HepG2 (cell line): ENCODE measurements around the gene SNAP23. TPM values are rescaled to one million over a fixed set of nuclear protein-coding genes. Genes with fewer than 3 reads are reported as not detected.
A peak's percentile ranks its signal among the peaks of the same experiment; 100 is the strongest.

ENCODE experiments used
- DMAP1 ChIP-seq: IDR thresholded peaks from 2 replicates; pipeline ENCODE4 v1.6.1; 2016
- DNMT3B ChIP-seq: conservative IDR thresholded peaks from 2 replicates; pipeline ENCODE4 v1.6.1; 2016; ENCODE audit warnings: missing biosample characterization, control low read depth
- JUNB ChIP-seq: sonication (generic); formaldehyde crosslinking; IDR thresholded peaks from 2 replicates; pipeline ENCODE4 v1.8.0; 2022; ENCODE audit warnings: missing genetic modification reagents, mild to moderate bottlenecking, borderline replicate concordance
- KLF9 ChIP-seq: IDR thresholded peaks from 2 replicates; pipeline ENCODE4 v1.6.1; 2016; ENCODE audit warnings: low read depth
- MED1 ChIP-seq: sonication (generic); formaldehyde crosslinking; IDR thresholded peaks from 2 replicates; pipeline ENCODE4 v1.4.0; 2020; ENCODE audit warnings: missing genetic modification reagents
- NR2F6 ChIP-seq, 2 experiments: IDR thresholded peaks; 2 replicates each; pipeline ENCODE4 v1.6.1; 2016; ENCODE audit warnings: antibody characterized with exemption in 1 of 2, mild to moderate bottlenecking in 1 of 2
- ONECUT2 ChIP-seq: sonication (generic); formaldehyde crosslinking; IDR thresholded peaks from 2 replicates; pipeline ENCODE4 v1.4.0; 2020; ENCODE audit warnings: missing genetic modification reagents
- SAP130 ChIP-seq: IDR thresholded peaks from 2 replicates; pipeline ENCODE4 v1.6.1; 2016; ENCODE audit warnings: low read depth
- ZNF230 ChIP-seq: sonication (generic); formaldehyde crosslinking; IDR thresholded peaks from 2 replicates; pipeline ENCODE4 v1.4.0; 2020; ENCODE audit warnings: mild to moderate bottlenecking, missing genetic modification reagents
- ZNF564 ChIP-seq: sonication (generic); formaldehyde crosslinking; IDR thresholded peaks from 2 replicates; pipeline ENCODE4 v1.8.1; 2023; ENCODE audit warnings: mild to moderate bottlenecking, missing genetic modification reagents
- ZNF605 ChIP-seq: sonication (generic); formaldehyde crosslinking; IDR thresholded peaks from 2 replicates; pipeline ENCODE4 v1.8.0; 2022; ENCODE audit warnings: mild to moderate bottlenecking, missing genetic modification reagents
- ZNF788 ChIP-seq: sonication (generic); formaldehyde crosslinking; IDR thresholded peaks from 2 replicates; pipeline ENCODE4 v1.5.0; 2020; ENCODE audit warnings: mild to moderate bottlenecking, missing genetic modification reagents, borderline replicate concordance
- ZNF816 ChIP-seq: sonication (generic); formaldehyde crosslinking; IDR thresholded peaks from 2 replicates; pipeline ENCODE4 v1.8.0; 2022; ENCODE audit warnings: missing genetic modification reagents, mild to moderate bottlenecking, borderline replicate concordance
- ZNF83 ChIP-seq: sonication (generic); formaldehyde crosslinking; IDR thresholded peaks from 2 replicates; pipeline ENCODE4 v1.4.0; 2020; ENCODE audit warnings: missing genetic modification reagents, mild to moderate bottlenecking, borderline replicate concordance
- polyA plus RNA-seq, 8 experiments: library from polyadenylated mRNA; depleted of rRNA in 3 of 8; stranded (reverse) in 7 of 8; unstranded in 1 of 8; fragments of >200 nt; fragmentation: Illumina TruSeq in 4 of 8; extraction: Trizol in 4 of 8; gene quantifications; 2 replicates each; pipeline versions ENCODE4 v1.2.1 to v1.2.3, GENCODE V29; 2011 to 2016; ENCODE audit warnings: low read depth in 4 of 8, missing spikeins in 1 of 8, mixed read lengths in 1 of 8; ENCODE audit not compliant: insufficient read depth in 1 of 8
- total RNA-seq, 5 experiments: library from RNA; depleted of rRNA; stranded (reverse); fragments of >200 nt; fragmentation: Illumina TruSeq; extraction: Trizol; gene quantifications; 2 replicates each; pipeline ENCODE4 v1.2.3, GENCODE V29; 2016; ENCODE audit warnings: low read depth in 1 of 5
- TF ChIP-seq, protein P1 (sequence below): sonication (generic); formaldehyde crosslinking; IDR thresholded peaks from 2 replicates; pipeline ENCODE4 v1.5.1; 2020; ENCODE audit warnings: missing genetic modification reagents, mild to moderate bottlenecking, borderline replicate concordance
- TF ChIP-seq, protein P2 (sequence below): sonication (generic); formaldehyde crosslinking; IDR thresholded peaks from 2 replicates; pipeline ENCODE4 v1.4.0; 2020; ENCODE audit warnings: missing genetic modification reagents
- TF ChIP-seq, protein P3 (sequence below): sonication (generic); formaldehyde crosslinking; IDR thresholded peaks from 2 replicates; pipeline ENCODE4 v1.8.1; 2023; ENCODE audit warnings: missing genetic modification reagents, inconsistent platforms, borderline replicate concordance
- TF ChIP-seq, protein P4 (sequence below), 2 experiments: sonication (generic) in 1 of 2; formaldehyde crosslinking in 1 of 2; IDR thresholded peaks; 2 replicates each; pipeline versions ENCODE4 v1.5.1 to v1.6.1; 2011 to 2020; ENCODE audit warnings: borderline replicate concordance in 1 of 2, low read depth in 1 of 2, low read length in 1 of 2, mild to moderate bottlenecking in 1 of 2, missing genetic modification reagents in 1 of 2, moderate library complexity in 1 of 2
- TF ChIP-seq, protein P5 (sequence below): sonication (generic); formaldehyde crosslinking; IDR thresholded peaks from 2 replicates; pipeline ENCODE4 v1.5.1; 2020; ENCODE audit warnings: mild to moderate bottlenecking, moderate library complexity, missing genetic modification reagents

The SNAP23 gene
- total and polyA plus RNA-seq, 2 of the 13 experiments (the other 11 are each of a cell fraction or from before 2014, with no cell fraction given), result 37.0 to 101 TPM

DNA sequence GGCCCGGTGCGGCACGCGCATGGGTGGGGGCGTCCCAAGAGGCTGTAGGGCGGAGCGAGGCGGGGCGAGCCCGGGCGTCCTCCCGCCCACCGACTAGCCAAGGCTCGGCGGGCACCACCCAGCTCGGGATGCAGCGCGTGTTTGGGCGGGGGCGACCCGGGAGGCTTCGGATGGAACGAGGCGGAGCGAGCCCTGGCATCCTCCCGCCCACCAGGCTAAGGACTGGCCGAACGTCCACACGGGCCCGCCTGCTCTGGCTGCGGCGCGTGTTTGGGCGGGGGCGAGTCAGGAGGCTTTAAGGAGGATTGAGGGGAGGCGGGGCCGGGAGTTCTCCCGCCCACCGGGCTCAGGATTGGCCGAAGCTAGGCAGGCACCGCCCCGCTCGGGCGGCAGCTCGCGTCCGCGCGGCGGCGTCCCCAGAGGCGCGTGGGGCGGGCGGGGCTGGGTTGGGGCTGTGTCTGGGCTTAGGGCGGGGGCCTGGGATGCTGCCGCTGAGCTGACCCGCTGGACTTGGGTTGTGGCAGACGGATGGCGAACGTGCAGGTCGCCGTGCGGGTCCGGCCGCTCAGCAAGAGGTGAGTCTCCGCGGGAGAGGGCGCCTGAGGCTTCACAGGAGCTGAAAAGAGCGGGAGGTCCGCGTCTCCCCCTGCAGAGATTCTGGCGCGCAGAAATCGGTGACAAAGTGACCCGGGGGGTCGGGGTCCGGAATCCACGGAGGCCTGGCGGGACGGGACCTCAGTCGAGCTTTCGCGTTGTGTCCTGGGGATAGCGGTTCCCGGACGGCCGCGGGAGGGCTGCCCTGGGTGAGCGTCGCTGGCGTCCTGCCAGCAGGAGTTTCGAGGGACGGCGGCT is 80.0 kb downstream of the SNAP23 start, which contains the start of gene STARD9 (continued):
- TF ChIP-seq, protein P1, sequence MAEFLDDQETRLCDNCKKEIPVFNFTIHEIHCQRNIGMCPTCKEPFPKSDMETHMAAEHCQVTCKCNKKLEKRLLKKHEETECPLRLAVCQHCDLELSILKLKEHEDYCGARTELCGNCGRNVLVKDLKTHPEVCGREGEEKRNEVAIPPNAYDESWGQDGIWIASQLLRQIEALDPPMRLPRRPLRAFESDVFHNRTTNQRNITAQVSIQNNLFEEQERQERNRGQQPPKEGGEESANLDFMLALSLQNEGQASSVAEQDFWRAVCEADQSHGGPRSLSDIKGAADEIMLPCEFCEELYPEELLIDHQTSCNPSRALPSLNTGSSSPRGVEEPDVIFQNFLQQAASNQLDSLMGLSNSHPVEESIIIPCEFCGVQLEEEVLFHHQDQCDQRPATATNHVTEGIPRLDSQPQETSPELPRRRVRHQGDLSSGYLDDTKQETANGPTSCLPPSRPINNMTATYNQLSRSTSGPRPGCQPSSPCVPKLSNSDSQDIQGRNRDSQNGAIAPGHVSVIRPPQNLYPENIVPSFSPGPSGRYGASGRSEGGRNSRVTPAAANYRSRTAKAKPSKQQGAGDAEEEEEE (CRISPR knock-in tag), result 0 out of 2 replicates have a peak, but pooled peaks have one; percentile 28
- TF ChIP-seq ZNF564 (CRISPR knock-in tag), result peak; percentile 80; the same call in 1 of the 2 replicates
- TF ChIP-seq ZNF83 (CRISPR knock-in tag), result peak; percentile 92
- TF ChIP-seq KLF9 (CRISPR knock-in tag), result peak; percentile 86; the same call in 1 of the 2 replicates
- peak; percentile 79 for TF ChIP-seq SAP130
- peak; percentile 28; the same call in 1 of the 2 replicates for TF ChIP-seq ONECUT2 (CRISPR knock-in tag)
- TF ChIP-seq DMAP1 (CRISPR knock-in tag), result peak; percentile 33; the same call in 1 of the 2 replicates
- TF ChIP-seq DNMT3B (CRISPR knock-in tag), result no peak
- TF ChIP-seq ZNF605 (CRISPR knock-in tag), result 0 out of 2 replicates have a peak, but pooled peaks have one; percentile 38
- no peak for TF ChIP-seq NR2F6 (IDR thresholded peaks at IDR 0.05)
- no peak for TF ChIP-seq NR2F6 (CRISPR knock-in tag; IDR thresholded peaks at IDR 0.05)
- TF ChIP-seq, protein P2, sequence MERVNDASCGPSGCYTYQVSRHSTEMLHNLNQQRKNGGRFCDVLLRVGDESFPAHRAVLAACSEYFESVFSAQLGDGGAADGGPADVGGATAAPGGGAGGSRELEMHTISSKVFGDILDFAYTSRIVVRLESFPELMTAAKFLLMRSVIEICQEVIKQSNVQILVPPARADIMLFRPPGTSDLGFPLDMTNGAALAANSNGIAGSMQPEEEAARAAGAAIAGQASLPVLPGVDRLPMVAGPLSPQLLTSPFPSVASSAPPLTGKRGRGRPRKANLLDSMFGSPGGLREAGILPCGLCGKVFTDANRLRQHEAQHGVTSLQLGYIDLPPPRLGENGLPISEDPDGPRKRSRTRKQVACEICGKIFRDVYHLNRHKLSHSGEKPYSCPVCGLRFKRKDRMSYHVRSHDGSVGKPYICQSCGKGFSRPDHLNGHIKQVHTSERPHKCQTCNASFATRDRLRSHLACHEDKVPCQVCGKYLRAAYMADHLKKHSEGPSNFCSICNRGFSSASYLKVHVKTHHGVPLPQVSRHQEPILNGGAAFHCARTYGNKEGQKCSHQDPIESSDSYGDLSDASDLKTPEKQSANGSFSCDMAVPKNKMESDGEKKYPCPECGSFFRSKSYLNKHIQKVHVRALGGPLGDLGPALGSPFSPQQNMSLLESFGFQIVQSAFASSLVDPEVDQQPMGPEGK, result peak; percentile 82
- no peak for TF ChIP-seq JUNB (CRISPR knock-in tag)
- peak; percentile 52; the same call in 1 of the 2 replicates for TF ChIP-seq MED1
- TF ChIP-seq, protein P3, sequence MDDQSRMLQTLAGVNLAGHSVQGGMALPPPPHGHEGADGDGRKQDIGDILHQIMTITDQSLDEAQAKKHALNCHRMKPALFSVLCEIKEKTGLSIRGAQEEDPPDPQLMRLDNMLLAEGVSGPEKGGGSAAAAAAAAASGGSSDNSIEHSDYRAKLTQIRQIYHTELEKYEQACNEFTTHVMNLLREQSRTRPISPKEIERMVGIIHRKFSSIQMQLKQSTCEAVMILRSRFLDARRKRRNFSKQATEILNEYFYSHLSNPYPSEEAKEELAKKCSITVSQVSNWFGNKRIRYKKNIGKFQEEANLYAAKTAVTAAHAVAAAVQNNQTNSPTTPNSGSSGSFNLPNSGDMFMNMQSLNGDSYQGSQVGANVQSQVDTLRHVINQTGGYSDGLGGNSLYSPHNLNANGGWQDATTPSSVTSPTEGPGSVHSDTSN, result 0 out of 2 replicates have a peak, but pooled peaks have one; percentile 30
- TF ChIP-seq ZNF816 (CRISPR knock-in tag), result peak; percentile 53; the same call in 1 of the 2 replicates
- TF ChIP-seq, protein P4, sequence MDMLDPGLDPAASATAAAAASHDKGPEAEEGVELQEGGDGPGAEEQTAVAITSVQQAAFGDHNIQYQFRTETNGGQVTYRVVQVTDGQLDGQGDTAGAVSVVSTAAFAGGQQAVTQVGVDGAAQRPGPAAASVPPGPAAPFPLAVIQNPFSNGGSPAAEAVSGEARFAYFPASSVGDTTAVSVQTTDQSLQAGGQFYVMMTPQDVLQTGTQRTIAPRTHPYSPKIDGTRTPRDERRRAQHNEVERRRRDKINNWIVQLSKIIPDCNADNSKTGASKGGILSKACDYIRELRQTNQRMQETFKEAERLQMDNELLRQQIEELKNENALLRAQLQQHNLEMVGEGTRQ (IDR thresholded peaks at IDR 0.05; ENCODE audit: low read depth, low read length), result no peak
- TF ChIP-seq, protein P4 (CRISPR knock-in tag; IDR thresholded peaks at IDR 0.05; ENCODE audit: borderline replicate concordance), result no peak
- peak; percentile 32; the same call in 1 of the 2 replicates for TF ChIP-seq ZNF788 (CRISPR knock-in tag)
- no peak; the same call in 1 of the 2 replicates for TF ChIP-seq ZNF230 (CRISPR knock-in tag)
- TF ChIP-seq, protein P5, sequence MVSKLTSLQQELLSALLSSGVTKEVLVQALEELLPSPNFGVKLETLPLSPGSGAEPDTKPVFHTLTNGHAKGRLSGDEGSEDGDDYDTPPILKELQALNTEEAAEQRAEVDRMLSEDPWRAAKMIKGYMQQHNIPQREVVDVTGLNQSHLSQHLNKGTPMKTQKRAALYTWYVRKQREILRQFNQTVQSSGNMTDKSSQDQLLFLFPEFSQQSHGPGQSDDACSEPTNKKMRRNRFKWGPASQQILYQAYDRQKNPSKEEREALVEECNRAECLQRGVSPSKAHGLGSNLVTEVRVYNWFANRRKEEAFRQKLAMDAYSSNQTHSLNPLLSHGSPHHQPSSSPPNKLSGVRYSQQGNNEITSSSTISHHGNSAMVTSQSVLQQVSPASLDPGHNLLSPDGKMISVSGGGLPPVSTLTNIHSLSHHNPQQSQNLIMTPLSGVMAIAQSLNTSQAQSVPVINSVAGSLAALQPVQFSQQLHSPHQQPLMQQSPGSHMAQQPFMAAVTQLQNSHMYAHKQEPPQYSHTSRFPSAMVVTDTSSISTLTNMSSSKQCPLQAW (CRISPR knock-in tag), result peak; percentile 42
